HG03196 (cell line): Measurements from ENCODE around the gene GALNT17.
"Not testable (repeated sequence)": the region's sequence is repeated elsewhere in the genome, so short reads cannot be mapped to it uniquely, and the experiment has no call there.

Source experiments
- ATAC-seq: cut with Tn5 transposase; IDR thresholded peaks from one replicate; pipeline ENCODE4 v1.9.1; 2021; ENCODE audit not compliant: unreplicated experiment

GALNT17 gene

DNA sequence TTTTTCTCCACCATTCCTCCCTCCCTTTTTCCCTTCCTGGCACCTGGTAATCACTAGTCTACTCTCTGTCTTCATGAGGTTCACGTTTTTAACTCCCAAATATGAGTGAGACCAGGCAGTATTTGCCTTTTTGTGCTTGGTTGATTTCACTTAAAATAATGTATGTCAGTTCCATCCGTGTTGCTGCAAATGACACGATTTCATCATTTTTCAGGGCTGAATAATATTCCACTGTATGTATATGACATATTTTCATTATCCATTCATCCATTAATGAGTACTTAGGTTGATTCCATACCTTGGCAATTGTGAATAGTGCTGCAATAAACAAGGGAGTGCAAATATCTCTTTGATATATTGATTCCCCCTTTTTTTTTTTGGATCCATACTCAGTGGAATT lies 25.8 kb downstream of the GALNT17 start:
- ATAC-seq, result no peak

DNA sequence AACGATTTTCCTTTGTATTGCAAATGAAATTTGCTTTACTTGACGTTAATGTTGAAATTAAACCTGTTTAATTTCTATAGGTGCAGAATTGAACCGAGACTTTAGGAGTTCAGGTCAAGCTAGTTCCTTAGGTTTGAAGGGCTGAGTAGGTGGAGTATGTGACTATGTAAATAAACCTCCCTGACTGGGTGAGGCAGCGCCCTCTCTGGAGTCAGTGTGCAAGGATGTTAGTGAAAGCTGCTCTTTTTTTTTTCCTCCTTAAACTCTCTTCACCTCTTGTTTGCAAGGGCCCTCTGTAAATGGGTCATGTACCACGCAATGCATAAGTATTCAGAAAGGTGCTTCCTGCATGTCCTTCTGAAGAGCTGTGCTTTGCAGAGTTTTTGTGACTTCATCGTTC lies 33.8 kb downstream of the GALNT17 start:
- ATAC-seq, result no peak

DNA sequence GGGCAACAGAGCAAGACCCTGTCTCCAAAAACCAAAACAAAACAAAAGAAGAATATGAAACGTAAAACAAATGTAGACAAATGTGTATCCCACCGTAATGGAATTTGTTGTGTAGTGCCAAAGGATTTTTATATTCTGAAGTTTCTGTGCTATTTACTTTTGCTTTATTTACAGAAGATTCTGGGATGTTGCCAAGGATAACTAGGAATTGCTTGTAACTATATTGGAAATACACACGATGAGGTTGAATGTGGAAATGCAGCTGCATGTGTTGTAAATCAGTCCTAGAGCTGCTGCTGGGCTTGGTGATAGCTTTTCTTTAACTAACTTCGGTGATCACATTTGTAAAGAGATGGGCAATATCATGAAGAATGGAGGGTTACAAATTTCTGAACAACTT lies 39.5 kb downstream of the GALNT17 start:
- ATAC-seq, result no peak

DNA sequence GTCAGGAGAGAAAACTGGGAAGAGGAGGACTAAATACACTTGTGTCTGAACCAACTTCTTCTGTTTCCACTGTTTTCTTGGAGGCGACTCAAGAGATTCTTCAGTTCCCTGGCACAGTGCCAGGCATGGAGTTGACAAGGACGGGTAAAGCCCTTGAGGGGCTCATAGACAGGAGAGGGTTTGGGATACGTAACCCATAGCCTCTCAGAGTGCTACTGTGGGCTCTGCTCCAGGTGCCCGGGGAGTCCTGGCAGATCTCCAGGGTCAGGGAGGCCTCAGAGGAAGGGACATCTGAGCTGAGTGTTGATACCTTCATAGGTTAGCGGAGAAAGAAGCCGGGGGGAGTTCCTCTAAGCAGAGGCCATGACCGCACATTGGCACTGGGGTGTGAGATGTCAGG lies 42.0 kb downstream of the GALNT17 start:
- ATAC-seq, result no peak

DNA sequence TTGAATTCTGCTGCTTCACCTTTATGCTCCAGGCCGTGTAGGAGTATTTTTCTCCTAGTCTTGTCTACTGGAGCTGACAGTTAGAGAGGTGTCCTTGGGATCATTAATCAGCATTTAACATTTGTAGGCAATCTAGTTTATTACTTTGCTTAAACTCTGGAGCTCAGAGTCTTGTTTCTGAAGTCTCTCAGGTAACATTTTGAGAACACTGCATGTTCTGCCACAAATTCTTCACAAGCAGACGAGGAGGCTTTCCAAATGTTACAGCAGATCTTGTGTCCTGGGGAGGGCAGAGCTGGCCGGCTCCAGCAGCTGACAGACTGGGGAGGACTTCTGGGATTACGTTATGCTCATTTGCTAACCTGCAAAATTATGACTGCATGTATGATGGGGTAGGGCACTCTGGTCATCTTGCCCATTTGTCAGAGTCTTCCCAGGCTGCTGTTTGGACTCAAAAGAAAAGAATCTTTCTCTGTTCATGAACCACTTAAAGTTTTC lies 50.5 kb downstream of the GALNT17 start:
- ATAC-seq, result no peak

DNA sequence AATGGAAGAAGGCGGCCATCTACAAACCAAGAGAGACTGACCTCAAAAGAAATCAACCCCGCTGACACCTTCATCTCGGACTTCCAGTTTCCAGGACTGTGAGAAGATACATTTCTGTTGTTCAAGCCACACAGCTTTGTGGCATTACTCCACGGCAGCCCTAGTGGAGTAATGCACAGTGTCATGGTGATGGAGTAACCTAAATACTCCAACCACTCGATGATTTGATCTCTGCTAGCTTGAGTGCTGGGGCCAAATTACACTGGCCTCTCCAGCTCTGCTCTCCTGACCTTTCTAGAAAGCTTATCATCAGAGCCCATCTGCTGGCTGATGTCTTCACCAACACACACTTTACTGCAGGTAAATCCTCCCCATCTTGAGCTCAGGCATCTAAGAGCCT lies 52.2 kb downstream of the GALNT17 start:
- ATAC-seq, result no peak

DNA sequence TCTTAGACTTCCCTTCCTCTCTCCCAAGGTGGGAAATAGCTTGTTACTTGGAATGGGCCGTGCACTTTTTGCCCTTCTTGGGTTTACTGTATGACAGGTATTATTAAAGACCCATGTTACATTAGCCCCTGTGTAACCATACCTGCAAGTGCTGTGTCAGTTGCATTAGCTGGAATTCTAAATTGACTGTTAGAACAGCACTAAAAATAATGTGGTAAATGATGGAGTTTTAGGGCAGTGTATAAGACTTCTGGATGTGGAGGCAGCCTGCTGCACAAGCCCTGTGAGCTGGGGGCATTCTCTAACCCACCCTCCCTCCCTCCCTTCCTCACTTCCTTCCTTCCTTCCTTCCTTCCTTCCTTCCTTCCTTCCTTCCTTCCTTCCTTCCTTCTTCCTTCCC lies 52.7 kb downstream of the GALNT17 start:
- no peak for ATAC-seq

DNA sequence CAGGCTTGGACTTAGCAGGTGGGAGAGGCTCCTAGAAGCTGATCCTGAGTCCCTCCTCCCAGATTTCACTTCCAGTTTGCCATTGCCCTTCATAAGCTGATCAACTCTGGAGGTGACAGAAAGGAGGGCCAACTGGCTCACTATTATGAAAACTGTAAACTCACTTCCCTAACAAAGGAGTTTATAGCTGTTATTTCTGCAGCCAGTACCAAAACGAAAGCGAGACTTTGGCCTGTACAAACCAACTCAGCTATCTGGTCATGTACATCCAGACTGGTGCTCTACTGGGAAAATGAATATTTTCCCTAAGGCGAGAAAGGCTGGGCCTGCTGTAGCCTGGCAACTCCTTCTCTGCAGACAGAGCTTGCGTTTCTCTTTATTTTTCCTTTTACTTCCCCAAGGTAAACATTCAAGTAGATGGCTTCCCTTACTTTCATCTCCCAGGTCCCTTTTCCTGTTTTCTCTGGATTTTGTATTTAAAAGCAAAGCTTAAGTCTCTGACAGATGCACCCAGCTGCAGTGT lies 54.7 kb downstream of the GALNT17 start:
- no peak for ATAC-seq

DNA sequence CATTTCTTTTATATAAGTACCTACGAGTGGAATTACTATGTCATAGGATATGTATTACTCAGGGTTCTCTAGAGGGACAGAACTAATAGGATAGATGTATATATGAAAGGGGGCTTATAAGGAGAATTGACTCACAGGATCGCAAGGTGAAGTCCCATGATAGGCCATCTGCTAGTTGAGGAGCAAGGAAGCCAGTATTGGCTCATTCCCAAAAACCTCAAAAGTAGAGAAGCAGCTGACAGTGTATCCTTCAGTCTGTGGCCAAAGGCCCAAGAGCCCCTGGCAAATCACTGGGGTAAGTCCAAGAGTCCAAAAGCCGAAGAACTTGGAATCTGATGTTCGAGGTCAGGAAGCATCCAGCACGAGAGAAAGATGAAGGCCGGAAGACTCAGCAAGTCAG lies 59.8 kb downstream of the GALNT17 start:
- ATAC-seq, result no peak

DNA sequence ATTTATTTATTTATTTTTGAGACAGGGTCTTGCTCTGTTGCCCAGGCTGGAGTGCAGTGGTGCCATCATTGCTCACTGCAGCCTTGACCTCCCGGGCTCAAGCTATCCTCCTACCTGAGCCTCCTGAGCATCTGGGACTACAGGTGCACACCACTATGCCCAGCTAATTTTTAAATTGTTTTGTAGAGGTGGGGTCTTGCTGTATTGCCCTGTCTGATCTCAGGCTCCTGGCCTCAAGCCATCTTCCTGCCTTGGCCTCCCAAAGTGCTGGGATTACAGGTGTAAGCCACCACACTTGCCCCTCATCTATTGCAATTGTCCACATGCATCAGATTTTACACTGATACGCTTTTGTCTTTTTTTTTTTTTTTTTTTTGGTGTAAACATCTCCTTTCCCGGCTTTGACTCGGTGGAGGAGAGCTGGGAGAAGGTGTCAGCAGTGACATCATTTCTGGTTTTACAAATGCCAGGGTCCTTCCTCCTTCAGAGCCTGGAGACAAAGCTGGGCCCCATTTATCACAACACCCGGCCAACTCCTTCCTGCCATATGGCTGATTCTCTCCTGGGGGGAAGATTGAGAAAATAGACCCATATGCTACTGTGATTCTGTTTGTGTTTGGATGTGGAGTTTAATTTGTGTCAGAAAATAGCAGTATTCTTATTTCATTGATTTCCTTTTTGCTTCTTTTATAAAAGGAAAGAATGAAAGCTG lies 61.3 kb downstream of the GALNT17 start:
- ATAC-seq, result no peak

DNA sequence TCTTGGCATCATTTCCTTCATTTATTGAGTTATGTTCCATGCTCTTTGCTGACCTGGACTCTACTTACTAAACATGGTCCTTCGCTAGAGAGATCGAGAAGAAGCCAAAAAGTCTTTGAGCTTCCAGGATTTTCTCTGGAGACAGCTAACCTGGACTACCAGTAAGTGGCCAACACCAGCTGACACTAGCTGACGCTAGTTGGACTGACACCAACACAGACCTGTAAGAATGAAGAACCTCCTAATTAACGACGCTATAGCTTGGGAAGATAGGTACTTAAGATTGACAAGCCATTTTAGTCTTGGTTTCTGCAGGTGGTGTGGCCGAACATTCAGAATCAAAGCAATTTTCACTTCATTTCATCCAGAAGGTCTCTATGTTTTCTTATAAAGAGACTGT lies 66.4 kb downstream of the GALNT17 start:
- ATAC-seq, result no peak

DNA sequence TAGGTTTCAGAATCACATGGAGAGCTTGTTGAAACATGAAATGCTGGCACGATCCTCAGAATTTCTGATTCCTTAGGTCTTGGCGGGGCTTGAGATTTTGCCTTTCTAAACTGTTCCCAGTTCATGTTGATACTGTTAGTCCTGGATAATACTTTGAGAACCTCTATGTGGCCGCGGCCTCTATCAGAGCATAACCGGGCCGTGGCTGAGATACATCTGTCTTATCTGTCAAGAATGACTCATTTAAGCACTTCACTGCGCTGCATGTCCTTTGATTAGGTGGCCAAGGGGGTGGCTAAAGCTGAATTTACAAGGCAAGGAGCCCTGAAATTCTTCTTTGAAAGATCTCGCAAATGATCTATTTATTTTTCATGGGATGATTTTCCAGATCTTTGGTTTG lies 66.9 kb downstream of the GALNT17 start:
- no peak for ATAC-seq

DNA sequence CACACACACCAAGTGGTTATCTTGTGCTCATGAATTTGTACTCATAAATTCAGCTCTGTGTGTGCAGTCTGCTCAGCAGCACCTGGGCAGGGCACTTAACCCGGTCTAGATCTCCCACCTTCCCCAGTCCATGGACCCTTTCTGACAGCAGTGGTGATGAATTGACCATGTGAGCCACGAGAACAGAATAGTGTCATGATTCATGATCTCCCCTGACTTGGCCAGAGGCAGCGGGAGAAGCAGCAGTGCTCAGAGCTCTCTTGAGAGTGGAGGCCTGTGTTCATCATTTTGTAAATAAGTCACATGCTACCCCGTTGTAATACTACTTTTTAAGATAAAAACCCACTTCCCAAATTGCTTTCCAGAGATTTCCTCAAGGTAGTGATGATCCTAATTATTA lies 74.2 kb downstream of the GALNT17 start:
- ATAC-seq, result no peak

DNA sequence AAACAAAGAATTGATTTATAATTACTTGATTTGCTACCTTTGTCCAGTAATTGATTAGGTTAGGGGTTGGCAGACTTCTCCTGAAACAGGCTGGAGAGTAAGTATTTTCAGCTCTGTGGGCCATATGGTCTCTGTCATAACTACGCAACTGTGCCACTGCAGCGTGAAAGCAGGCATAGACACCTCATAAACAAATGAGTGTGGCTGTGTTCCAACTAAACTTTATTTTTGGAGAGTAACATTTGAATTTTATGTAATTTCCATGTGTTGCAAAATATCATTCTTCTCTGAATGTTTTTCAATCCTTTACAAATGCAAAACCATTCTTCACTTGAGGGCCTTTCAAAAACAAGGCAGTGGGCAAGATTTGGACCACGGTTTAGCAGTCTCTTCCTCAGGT lies 76.9 kb downstream of the GALNT17 start:
- ATAC-seq, result no peak

DNA sequence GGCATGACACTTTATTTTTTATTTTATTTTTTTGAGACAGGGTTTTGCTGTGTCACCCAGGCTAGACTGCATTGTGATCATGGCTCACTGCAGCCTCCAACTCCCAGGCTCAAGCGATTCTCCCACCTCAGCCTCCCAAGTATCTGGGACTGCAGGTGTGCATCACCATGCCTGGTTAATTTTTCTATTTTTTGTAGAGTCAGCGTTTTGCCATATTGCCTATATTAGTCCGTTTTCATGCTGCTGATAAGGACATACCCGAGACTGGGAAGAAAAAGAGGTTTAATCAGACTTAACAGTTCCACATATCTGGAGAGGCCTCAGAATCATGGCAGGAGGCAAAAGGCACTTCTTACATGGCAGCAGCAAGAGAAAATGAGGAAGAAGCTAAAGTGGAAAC lies 77.5 kb downstream of the GALNT17 start:
- ATAC-seq, result not testable (repeated sequence)

DNA sequence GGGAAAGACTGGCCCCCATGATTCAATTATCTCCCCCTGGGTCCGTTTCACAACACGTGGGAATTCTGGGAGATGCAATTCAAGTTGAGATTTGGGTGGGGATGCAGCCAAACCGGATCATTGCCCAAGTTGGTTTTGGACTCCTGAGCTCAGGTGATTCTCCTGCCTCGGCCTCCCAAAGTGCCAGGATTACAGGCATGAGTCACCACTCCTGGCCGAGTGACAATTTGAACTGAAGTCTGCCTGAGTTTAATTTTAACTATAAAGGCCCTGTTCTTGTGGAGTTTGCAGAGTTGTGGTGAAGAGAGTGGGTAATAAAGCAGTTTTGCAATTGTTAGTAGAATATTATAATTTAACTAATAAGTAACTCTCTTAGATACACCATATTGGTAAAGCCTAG lies 78.3 kb downstream of the GALNT17 start:
- ATAC-seq, result no peak

DNA sequence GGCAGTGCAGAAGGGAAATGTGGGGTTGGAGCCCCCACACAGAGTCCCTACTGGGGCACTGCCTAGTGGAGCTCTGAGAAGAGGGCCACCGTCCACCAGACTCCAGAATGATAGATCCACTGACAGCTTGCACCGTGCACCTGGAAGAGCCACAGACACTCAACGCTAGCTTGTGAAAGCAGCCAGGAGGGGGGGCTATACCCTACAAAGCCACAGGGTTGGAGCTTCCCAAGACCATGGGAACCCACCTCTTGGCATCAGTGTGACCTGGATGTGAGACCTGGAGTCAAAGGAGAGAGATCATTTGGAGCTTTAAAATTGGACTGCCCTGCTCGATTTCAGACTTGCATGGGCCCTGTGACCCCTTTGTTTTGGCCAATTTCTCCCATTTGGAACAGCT lies 80.5 kb downstream of the GALNT17 start:
- ATAC-seq, result not testable (repeated sequence)

DNA sequence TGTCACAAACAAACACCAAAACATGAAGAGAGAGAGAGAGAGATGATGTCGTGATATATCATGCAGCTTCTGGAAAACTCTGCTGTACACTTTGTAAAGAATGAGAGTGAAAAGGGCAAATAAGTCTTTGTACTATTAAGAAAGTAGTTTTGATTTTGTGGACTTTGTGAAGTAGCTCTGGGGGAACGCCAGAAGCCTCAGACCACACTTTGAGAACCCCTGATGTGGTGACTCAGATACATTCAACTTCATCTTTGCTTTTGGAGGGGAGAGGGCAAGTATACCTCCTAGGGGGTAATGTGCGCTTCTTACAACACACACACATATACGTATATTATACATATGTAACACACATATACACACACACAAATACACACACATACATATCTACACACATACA lies 84.3 kb downstream of the GALNT17 start:
- no peak for ATAC-seq

DNA sequence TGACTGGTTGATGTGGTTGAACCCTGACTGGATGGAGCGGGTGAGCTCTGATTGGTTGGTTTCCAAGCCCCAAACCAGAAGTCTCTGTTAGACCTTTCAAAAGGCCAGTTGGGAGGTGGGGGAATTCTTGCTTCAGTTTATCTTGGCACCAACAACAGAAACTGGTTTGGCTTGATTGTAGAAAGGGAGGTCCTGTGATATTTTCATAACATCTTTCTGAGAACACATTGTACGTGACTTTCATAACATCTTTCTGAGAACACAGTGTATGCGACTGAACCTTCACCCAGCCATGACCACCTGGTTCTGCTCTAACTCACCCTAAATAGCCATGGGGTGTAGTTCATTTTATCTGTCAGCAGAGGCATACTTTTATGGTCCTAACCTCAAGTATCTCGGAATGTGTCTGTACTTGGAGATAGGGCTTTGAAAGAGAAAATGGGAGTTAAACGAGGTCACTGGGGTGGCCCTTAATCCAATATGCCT lies 88.3 kb downstream of the GALNT17 start:
- no peak for ATAC-seq

DNA sequence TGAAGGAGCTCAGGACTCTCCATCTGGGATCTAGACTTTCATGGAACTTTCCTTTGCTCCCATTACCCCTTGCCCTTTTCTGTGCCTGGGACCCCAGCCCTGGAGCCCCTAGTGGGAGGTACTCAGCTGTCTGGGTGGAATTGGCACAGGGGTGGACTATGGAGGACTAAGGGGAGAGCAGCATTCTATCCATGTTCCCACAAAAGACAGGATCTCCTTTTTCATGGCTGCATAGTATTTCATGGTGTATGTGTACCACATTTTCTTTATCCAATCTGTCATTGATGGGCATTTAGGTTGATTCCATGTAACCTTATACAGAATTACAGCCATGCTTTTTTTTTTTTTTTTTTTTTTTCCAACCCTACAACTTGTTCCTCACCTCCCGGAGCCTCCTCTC lies 89.1 kb downstream of the GALNT17 start:
- no peak for ATAC-seq

DNA sequence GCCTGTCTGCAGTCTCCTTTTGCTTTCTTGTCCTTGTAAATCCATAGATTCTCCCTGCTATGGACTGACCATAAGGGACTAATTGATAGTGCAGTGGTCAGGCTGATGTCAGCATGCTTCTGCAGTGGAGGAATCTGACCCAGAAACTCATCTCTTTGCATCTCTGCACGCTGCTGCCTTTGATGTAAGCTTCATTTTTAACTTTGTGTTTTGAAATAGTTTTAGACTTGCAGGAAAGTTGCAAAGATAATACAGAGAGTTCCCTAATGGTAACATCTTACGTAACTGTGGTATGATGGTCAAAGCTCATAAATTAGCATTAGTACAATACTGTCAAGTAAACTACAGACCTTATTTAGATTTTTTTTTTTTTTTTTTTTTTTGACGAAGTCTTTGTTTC lies 89.6 kb downstream of the GALNT17 start:
- ATAC-seq, result no peak

DNA sequence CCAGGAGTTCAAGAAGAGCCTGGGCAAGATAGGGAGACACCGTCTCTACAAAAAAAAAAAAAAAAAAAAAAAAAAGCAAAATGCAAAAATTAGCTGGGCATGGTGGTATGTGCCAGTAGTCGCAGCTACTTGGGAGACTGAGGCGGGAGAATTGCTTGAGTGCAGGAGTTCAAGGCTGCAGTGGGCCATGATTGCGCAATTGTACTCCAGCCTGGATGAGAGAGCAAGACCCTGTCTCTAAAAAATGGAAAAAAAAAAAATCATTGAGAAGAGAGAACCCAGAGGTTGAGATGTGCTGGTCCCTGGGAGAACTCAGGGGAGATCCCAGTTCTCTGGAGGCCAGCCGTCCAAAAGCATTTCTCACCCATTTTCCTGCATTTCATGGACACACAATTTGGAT lies 95.2 kb downstream of the GALNT17 start:
- no peak for ATAC-seq

DNA sequence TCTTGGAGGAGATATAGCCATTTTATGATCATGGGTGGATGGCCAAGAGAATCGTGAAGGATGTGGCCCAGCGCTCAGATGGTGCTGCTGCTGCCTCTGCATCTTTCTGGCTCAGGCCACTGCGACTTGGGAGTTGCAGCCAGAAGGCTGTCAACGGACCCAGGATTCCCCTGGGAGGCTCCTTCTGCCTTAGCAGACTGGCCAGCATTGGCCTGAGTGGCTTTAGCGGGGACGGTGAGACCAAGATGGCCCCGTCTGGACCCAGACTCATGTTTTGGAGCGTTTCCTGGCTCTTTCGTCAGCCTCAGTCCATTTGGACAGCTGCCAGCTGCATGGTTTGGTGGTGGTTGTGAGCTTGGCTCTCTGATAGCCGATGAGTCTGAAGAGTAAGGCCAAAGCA lies 97.2 kb downstream of the GALNT17 start:
- ATAC-seq, result no peak
